ENCODE measurements around the gene PPP4R3B.
A peak's percentile ranks its signal among the peaks of the same experiment; 100 is the strongest.
"Not testable (repeated sequence)": the region's sequence is repeated elsewhere in the genome, so short reads cannot be mapped to it uniquely, and the experiment has no call there.

PPP4R3B gene

GRCh38 chr2:55617175-55618024 is at the start of gene PPP4R3B:
PPP4R3B (minus strand) TSS chr2:55617622; CDS start chr2:55617285, 337 bp downstream.
- DNase-seq (ENCODE audit: low read depth in 3 of 3): peak; percentile 94 to 99 (median 94)

- DNase-seq (ENCODE audit: low read depth in 3 of 3): no peak
Observed at GRCh38 chr2:55653255-55653654, 35.8 kb upstream of the PPP4R3B start.

- no peak for DNase-seq (ENCODE audit: low read depth in 3 of 3)
Observed at GRCh38 chr2:55649211-55649610, 31.8 kb upstream of the PPP4R3B start.

DNA sequence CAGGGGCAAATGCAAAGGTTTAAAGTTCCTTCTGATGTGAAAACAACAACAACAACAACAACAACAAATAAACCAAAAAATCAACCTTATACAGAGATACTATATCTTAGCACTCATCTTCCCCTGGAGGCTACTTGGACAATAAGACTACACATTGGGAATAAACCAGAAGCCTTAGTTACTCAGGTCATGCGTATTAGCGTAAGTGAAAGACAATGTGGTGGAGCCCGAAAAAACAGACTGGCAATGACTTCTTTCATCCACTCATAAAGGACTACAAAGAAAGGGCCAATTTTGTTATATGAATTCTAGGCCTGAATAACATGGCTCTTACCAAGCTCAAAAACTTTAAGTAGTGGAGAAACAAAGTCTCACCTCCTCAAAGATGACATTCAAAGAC is 19.4 kb upstream of the PPP4R3B start:
- DNase-seq (ENCODE audit: low read depth in 3 of 3): no peak

DNA sequence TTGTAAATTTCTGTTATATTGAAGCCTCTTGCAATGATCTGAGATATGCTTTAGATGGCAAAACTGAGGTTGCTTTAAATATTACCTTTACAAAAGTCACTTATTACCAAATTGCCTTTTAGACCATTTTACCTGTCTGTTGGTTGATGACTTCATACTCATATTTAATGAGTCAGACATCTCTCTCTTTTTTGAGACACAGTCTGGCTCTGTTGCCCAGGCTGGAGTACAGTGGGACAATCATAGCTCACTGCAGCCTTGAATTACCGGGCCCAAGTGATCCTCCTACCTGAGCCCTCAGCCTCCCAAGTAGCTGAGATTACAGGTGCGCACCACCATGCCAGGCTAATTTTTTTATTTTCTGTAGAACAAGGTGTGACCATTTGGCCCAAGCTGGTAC is 11.5 kb upstream of the PPP4R3B start:
- DNase-seq (ENCODE audit: low read depth in 3 of 3): no peak

DNA sequence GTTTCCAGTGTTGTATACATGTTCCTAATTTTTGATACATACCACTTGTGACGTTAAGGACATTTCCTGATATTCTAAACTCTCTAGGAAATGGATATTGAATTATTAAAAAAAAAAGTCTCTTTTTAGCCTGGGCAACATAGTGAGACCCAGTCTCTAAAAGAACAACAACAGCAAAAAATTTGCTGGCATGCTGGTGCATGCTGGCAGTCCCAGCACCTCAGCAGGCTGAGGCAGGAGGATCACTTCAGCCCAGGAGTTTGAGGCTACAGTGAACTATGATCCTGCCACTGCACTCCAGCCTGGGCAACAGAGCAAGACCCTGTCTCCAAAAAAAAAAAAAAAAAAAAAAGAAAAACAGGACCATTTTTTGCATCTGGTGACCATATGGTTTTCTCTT is 10.5 kb upstream of the PPP4R3B start:
- no peak for DNase-seq (ENCODE audit: low read depth in 3 of 3)

- no peak for DNase-seq (ENCODE audit: low read depth in 3 of 3)
Observed at GRCh38 chr2:55621802-55622201, 4.4 kb upstream of the PPP4R3B start.

DNA sequence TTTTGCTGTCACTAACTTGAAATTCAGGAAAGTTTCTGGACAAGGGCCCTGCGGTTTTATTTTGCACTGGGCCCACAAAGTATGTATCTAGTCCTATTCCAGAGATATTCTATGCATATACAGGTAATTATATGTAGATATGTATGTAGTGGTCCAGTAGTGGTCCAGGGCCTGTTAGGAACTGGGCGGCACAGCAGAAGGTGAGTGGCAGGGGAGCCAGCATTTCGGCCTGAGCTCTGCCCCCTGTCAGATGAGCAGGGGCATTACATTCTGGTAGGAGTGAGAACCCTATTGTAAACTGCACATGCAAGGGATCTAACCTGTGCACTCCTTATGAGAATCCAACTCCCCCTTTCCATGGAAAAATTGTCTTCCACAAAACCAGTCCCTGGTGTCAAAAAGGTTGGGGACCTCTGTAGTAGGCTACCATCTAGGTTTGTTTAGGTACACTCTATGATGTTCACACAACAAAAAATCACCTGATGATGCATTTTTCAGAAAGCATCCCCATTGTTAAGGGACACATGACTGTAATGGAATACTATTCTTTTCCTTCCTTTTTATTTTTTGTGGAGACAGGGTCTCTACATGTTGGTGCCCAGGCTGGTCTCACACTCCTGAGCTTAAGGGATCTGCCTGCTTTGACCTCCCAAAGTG is 2.8 kb upstream of the PPP4R3B start:
- no peak for DNase-seq (ENCODE audit: low read depth in 3 of 3)

GRCh38 chr2:55618275-55619055 is 1.0 kb upstream of the PPP4R3B start:
- DNase-seq (ENCODE audit: low read depth in 3 of 3): peak; percentile 17 to 36 (median 29)

- DNase-seq (ENCODE audit: low read depth in 3 of 3): no peak
Observed at GRCh38 chr2:55618025-55618274, 528 bp upstream of the PPP4R3B start.

DNA sequence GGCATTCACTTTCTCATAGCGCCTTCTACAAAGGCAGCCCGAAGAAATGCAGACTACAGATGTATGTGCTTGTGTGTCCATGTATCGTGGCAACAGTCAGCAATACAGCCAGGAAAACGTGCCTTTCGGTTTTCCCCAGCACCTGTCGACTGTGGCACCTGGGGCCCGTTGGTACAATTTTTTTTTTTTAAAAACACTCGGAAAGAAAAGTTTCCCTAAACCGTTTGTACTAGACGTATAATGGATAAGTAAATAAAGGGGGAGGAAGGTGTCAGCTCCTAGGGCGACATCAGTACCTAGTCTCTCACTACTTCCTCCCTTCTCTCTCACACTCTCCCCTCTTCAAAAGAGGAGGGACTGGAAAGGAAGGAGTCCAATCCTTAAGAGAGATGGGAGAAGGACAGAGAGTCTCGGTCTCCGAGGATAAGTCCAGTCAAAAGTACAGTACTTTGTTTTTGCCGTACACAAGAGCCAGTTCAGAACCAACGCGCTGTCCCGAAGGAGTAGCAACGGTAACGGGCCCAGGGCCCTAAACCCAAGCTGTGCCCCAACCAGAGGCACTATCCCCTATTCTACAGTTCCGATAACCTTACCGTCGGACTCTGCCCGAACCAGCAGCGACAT is 759 bp downstream of the PPP4R3B start:
- peak in 1 of 3 donors; percentile 8 for DNase-seq (ENCODE audit: low read depth in 3 of 3)

DNA sequence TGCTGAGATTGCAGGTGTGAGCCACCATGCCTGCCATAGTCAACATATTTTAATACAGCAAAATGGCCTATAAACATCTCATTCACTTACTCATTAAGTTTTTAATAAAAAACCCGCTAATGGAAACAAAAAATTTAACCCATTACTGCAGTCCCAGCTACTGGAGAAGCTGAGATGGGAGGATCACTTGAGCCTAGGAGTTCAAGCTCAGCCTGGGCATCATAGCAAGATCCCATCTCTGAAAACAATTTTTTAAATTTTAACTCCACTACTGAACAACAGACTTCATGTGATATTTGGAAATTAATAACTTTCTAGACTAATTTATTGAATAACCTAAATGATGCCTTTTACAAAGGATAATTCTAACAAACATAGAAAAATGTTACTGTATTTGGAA is 5.4 kb downstream of the PPP4R3B start:
- no peak for DNase-seq (ENCODE audit: low read depth in 3 of 3)

DNA sequence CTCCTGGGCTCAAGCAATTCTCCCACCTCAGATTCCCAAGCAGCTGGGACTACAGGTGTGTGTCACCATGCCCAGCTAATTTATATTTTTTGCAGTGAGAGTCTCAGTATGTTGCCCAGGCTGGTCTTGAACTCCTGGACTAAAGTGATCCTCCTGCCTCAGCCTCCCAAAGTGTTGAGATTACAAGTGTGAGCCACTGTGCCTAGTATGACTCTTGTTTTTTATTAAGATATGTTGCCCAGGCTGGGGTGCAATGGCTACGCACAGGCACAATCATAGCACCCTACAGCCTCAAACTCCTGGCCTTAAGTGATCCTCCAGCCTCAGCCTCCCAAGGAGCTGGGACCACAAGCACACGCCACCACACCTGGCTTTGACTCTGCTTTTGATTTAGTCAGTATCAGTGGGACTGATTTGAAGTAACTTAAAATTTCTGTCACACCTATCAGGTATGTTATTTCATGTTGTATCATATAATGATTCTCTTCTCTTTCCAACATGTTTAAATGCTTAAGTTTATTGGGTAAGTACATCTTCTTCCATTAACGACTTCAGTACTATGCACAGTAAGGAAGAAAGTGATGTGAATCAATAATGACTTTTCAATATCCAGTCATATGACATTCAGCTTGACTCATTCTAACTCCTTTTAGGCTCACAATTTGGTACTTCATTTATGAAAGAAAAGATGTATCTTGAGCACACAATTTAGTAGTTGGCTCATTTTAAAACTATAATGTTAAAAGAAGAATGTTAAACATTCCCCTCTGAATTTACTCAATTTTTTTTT is 6.3 kb downstream of the PPP4R3B start:
- DNase-seq (ENCODE audit: low read depth in 3 of 3): no peak

DNA sequence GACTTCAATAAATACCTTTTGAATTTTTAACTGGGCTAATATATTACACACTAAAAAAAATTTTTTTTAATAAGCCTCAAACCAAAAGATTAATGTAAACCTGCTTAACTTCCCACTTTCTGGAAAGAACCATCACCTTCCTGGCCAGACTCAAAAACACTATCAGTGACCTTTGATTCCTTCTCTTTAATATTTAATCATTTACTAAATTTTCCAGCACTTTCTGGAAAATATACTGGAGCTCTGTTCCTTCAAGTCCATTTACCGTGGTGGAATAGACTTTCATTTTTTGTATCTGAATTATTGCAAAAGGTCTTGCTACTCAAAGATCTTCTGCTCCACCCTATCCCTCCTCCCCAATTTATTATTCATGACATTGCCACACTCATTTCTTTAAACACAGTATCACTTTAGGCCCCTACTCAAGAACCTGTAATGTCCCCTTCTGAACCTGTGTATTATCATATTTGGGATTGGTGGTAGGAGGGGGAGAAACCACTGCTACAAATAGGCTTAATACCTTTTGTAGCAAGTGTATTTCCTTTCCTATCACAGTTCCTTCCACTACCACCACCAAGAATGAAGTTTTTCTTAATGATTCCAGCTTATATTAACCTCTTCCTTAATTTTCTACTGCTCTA is 7.4 kb downstream of the PPP4R3B start:
- no peak for DNase-seq (ENCODE audit: low read depth in 3 of 3)

- no peak for DNase-seq (ENCODE audit: low read depth in 3 of 3)
Observed at GRCh38 chr2:55609193-55609794, 8.1 kb downstream of the PPP4R3B start.

DNA sequence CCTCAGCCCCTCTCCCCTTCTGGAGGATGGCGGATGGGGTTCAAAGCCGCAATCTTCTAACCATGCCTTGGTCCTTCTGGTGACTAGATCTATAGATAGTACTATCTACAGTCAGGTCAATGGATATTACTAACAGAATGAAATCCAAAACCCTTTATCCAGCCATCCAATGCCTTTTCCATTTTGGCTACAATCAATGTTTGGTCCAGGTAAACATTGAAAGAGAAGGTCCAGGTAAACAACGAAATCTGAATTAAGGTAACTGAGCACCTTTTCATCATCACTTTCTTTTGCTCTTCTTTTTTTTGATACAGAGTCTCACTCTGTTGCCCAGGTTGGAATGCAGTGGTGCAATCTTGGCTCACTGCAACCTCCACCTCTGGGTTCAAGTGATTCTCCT is 9.7 kb downstream of the PPP4R3B start:
- no peak for DNase-seq (ENCODE audit: low read depth in 3 of 3)

DNA sequence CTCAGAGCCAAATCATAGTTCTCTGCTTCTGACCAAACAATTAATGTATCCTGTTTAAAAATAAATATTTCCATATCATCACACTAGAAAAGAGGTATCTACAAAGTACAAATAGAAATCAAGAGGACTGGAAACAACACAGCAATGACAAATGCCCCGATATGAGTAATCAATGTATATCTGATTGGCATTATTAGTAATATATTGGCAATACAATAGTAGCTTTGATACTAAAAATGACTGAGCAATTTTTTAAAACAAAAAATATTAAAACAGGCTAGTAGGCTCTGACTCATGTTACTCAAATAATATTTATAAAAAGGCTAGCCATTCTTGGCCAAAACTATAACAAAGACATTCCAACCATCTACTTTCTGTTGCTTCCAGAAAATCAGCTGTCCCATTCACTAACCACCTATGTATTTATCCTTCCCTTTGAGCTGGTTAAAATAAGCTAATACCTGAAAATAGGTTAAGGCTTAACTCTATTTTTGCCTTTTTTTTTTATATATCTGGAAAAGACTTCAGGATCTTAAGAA is 13.3 kb downstream of the PPP4R3B start:
- no peak for DNase-seq (ENCODE audit: low read depth in 3 of 3)

GRCh38 chr2:55601849-55602248 is 15.6 kb downstream of the PPP4R3B start:
- no peak for DNase-seq (ENCODE audit: low read depth in 3 of 3)

GRCh38 chr2:55598056-55598795 is 19.2 kb downstream of the PPP4R3B start:
- no peak for DNase-seq (ENCODE audit: low read depth in 3 of 3)

DNA sequence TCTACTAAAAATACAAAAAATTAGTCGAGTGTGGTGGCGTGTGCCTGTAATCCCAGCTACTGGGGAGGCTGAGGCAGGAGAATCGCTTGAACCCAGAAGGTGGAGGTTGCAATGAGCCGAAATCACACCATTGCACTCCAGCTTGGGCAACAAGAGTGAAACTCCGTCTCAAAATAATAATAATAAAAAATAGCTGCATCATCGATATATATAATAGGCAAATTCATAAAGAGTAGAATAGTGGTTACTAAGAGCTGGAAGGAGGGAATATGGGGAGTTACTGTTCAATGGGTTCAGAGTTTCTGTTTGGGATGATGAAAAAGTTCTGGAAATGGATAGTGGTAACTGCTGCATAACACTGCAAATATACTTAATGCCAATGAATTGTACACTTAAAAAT is 20.6 kb downstream of the PPP4R3B start:
- not testable (repeated sequence) for DNase-seq (ENCODE audit: low read depth in 3 of 3)

All from stimulated activated CD4-positive, alpha-beta T cell treated with anti-CD3 and anti-CD28 coated beads, TNF-alpha, amount 100 ng/mL, for 48 hours (primary cell).